Measurements from ENCODE around the gene GPX8. TPM values are rescaled to one million over a fixed set of nuclear protein-coding genes. Genes with fewer than 3 reads are reported as not detected.

GPX8 gene
- total RNA-seq, 6 experiments from 2014 or later: 209 to 229 (median 220) TPM

- Mint-ChIP-seq H3K9me3 (no peaks in the 10 kb centered on the region), H3K27me3 (ENCODE audit: insufficient read depth) (no peaks in the 10 kb centered on the region), H3K4me3 (peak overlapping the region; percentile 91), H3K4me1 (ENCODE audit: low read depth) (peaks cover 68% of the 10 kb centered on the region), H3K27ac (peak overlapping the region; percentile 97), H3K36me3 (ENCODE audit: low read depth) (peaks cover 33% of the 10 kb centered on the region)
- peak; percentile 93 for DNase-seq
- no peak for TF ChIP-seq CTCF (IDR thresholded peaks at IDR 0.05)
Observed at GRCh38 chr5:55160493-55161209, 680 bp downstream of the GPX8 start.

- Mint-ChIP-seq H3K27me3 (ENCODE audit: insufficient read depth) (no peaks in the 10 kb centered on the region), H3K4me1 (ENCODE audit: low read depth) (peaks cover 50% of the 10 kb centered on the region), H3K4me3 (peak overlapping the region; percentile 91), H3K27ac (no peak overlapping the region), H3K9me3 (no peaks in the 10 kb centered on the region), H3K36me3 (ENCODE audit: low read depth) (peaks cover 33% of the 10 kb centered on the region)
- no peak for DNase-seq
- no peak for TF ChIP-seq CTCF (IDR thresholded peaks at IDR 0.05)
Observed at GRCh38 chr5:55162666-55163065, 2.7 kb downstream of the GPX8 start.

- Mint-ChIP-seq H3K4me3 (no peak overlapping the region), H3K27me3 (ENCODE audit: insufficient read depth) (peaks cover 15% of the 10 kb centered on the region), H3K9me3 (no peaks in the 10 kb centered on the region)
Observed at GRCh38 chr5:55171471-55171870, 11.5 kb downstream of the GPX8 start.

DNA sequence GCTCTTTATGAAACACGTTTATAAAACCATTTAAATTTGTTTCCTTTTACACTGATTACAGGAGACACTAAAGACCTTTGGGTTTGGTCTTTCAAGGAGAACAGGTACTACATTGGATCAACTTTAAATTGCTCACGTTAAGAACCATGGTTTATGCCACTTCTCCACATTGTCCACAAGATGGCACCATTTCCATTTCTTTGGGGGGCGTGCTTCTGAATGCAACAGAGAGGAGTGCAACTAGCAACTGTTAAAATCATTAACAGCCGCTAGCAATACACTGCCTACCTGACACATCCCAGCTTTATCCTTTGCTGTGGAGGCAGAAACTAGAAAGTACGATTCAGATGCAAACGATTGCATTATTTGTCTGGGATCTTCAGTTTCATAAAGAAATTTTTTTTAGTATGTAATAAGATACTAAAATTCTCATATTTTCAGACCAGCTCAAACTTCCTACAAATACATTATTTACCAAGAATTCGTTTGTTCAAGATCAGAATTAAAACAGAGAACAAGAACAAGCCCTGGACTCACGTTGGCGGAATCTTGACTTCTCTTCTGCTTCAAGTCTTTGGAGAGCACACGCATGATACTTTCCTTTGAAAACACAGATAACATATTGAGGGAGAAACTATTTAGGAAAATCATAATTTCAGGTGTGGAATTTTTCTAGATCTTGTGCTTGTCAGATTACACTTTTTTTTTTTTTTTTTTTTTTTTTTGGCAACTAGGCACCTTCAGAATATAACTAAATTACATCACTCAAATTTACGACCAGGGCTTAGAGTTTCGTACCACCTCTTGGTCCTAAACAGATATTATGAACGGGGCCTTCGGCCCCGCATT is 12.3 kb downstream of the GPX8 start:
- peaks cover 53% of the 10 kb centered on the region for H3K4me1 Mint-ChIP-seq (ENCODE audit: low read depth)
- peak overlapping the region; percentile 91 for H3K4me3 Mint-ChIP-seq
- H3K27me3 Mint-ChIP-seq (ENCODE audit: insufficient read depth): peaks cover 22% of the 10 kb centered on the region
- H3K27ac Mint-ChIP-seq: no peak overlapping the region
- TF ChIP-seq CTCF (IDR thresholded peaks at IDR 0.05): peak; percentile 95
- no peaks in the 10 kb centered on the region for H3K9me3 Mint-ChIP-seq
- peak; percentile 73 for DNase-seq
- H3K36me3 Mint-ChIP-seq (ENCODE audit: low read depth): no peaks in the 10 kb centered on the region

More at GRCh38 chr5:55171471-55171870, 11.5 kb downstream of the GPX8 start:
- Mint-ChIP-seq H3K36me3 (ENCODE audit: low read depth) (no peaks in the 10 kb centered on the region; the same call in 1 of the 2 replicates), H3K4me1 (ENCODE audit: low read depth) (peaks cover 48% of the 10 kb centered on the region), H3K27ac (no peak overlapping the region)
- TF ChIP-seq CTCF (IDR thresholded peaks at IDR 0.05): no peak
- no peak for DNase-seq

- Mint-ChIP-seq H3K27ac (peak within 1 kb of the TSS; percentile 15; the same call in 1 of the 2 replicates), H3K9me3 (no peaks in the 10 kb centered on the region), H3K36me3 (ENCODE audit: low read depth) (no peaks in the 10 kb centered on the region), H3K4me3 (peak within 1 kb of the TSS; percentile 91), H3K4me1 (ENCODE audit: low read depth) (peaks cover 52% of the 10 kb centered on the region), H3K27me3 (ENCODE audit: insufficient read depth) (peaks cover 26% of the 10 kb centered on the region)
- DNase-seq: peak; percentile 40
- TF ChIP-seq CTCF (IDR thresholded peaks at IDR 0.05): no peak
Observed at GRCh38 chr5:55172937-55173686, 13.1 kb downstream of the GPX8 start, which contains the start of gene CDC20B. Gene CDC20B, minus strand, starts transcription at chr5:55173177. Its CDS starts 177 bp downstream, at chr5:55173000.
